Measurements from ENCODE around the gene MYH9.
"Not testable (repeated sequence)": the region's sequence is repeated elsewhere in the genome, so short reads cannot be mapped to it uniquely, and the experiment has no call there.

Gene MYH9

GRCh38 chr22:36387959-36388726 lies at the start of gene MYH9:
MYH9 (minus strand) TSS chr22:36387967; CDS start chr22:36349236, 38,731 bp downstream.
- peak; percentile 98 to 99 for DNase-seq (ENCODE audit: low read depth in 2 of 2)

- peak; percentile 61 to 64 for DNase-seq (ENCODE audit: low read depth in 2 of 2)
These were observed 48.0 kb upstream of the MYH9 start for GRCh38 chr22:36435516-36436415.

- no peak for DNase-seq (ENCODE audit: low read depth in 2 of 2)
These were observed 45.8 kb upstream of the MYH9 start for GRCh38 chr22:36433318-36434231.

GRCh38 chr22:36432592-36433317 lies 45.0 kb upstream of the MYH9 start:
- DNase-seq (ENCODE audit: low read depth in 2 of 2) = no peak

GRCh38 chr22:36431977-36432376 lies 44.2 kb upstream of the MYH9 start:
- no peak for DNase-seq (ENCODE audit: low read depth in 2 of 2)

GRCh38 chr22:36430863-36431262 lies 43.1 kb upstream of the MYH9 start:
- DNase-seq (ENCODE audit: low read depth in 2 of 2) = no peak

GRCh38 chr22:36427952-36428351 lies 40.2 kb upstream of the MYH9 start:
- DNase-seq (ENCODE audit: low read depth in 2 of 2) = not testable (repeated sequence)

- DNase-seq (ENCODE audit: low read depth in 2 of 2) = no peak
These were observed 38.3 kb upstream of the MYH9 start for GRCh38 chr22:36425977-36426523.

- DNase-seq (ENCODE audit: low read depth in 2 of 2) = no peak
These were observed 37.3 kb upstream of the MYH9 start for GRCh38 chr22:36424901-36425579.

- DNase-seq (ENCODE audit: low read depth in 2 of 2) = not testable (repeated sequence)
These were observed 36.7 kb upstream of the MYH9 start for GRCh38 chr22:36424466-36424865.

GRCh38 chr22:36423461-36424404 lies 36.0 kb upstream of the MYH9 start:
- DNase-seq (ENCODE audit: low read depth in 2 of 2) = no peak

- DNase-seq (ENCODE audit: low read depth in 2 of 2) = no peak
These were observed 34.7 kb upstream of the MYH9 start for GRCh38 chr22:36422287-36423014.

- no peak for DNase-seq (ENCODE audit: low read depth in 2 of 2)
These were observed 32.4 kb upstream of the MYH9 start for GRCh38 chr22:36419912-36420882.

GRCh38 chr22:36419177-36419911 lies 31.6 kb upstream of the MYH9 start:
- DNase-seq (ENCODE audit: low read depth in 2 of 2) = no peak

- DNase-seq (ENCODE audit: low read depth in 2 of 2) = no peak
These were observed 29.5 kb upstream of the MYH9 start for GRCh38 chr22:36417281-36417686.

GRCh38 chr22:36415415-36416168 lies 27.8 kb upstream of the MYH9 start:
- no peak for DNase-seq (ENCODE audit: low read depth in 2 of 2)
